NOMO-1 treated with DMSO at 0.1 percent for 48 hours (cell line): ENCODE data around the gene ACOT2.
"Not testable (repeated sequence)": the region's sequence is repeated elsewhere in the genome, so short reads cannot be mapped to it uniquely, and the experiment has no call there.

Source experiments
- DNase-seq: peaks from one replicate; lab custom pipeline; 2025; ENCODE audit not compliant: unreplicated experiment; lab: John Stamatoyannopoulos, UW

ACOT2 gene

DNA sequence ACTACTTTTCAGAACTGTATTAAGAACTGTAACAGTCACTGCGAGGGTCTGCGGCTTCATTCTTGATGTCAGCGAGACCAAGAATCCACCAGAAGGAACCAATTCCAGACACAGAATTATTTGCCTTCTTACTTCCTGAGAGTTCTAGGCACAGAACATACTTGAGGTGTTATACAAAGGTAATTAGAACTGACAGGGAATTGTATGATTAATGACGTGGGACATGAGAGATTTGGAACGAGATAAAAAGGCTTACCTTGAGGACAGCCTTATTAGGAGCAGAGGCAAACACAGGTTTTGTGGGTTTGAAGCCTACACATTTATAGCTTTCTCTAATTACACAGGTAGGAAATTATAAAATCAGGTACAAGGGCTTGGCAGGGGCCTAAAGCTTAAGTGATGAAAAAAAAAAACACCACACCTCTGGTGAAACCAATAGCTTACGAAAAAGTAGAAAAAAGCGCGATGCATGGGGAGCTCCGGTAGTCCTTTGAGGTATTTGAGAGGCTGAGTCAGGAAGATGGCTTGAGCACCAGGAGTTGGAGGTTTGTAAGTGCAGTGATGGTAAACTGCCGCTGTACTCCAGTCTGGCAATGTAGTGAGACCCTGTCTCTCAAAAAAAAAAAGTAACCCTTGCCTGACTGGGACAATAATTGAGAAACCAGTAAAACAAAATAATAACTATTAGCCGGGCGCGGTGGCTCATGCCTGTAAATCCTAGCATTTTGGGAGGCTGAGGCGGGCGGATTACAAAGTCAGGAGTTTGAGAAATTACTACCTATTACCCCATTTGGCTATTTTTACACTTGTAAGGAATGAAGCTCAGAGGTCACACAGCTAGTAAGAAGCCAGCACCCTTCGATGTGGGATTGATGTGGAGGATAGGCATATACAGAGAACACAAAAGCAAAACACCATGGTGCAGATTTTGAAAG, 795 bp upstream of the ACOT2 start:
- no peak for DNase-seq

DNA sequence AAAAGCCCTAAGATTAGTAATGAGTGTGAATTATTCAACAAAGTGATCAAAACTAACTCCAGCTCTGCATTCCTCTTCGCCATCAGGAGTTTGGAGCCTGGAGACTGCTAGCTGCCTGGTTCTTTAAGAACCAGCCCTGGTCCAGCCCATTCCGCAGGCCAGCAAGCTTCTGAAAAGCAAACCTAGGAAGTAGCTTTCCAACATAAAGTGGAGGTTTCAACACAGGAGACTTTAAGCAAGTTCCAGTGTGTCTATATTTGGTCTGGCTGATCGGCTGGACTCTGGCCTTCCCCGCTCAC, 178 bp upstream of the ACOT2 start:
- not testable (repeated sequence) for DNase-seq

DNA sequence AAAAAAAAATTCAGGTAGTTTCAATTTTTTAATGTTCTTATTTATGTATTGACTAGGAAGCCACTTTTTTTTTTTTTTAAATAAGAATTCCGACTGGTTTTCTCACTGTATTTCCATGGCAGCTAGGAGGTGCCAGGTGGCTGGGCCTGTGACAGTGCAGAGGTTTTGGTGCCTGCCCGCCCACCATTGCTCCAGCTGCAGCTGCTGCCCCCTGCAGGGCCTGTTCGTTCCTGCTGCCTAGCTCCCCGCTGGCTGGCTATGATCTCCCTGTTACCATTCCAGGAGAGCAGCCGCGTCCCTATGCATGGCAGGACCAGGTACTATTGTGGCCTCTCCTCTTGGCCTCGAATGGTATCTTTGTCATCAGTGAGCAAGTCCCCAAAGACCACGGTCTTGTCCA, 1.9 kb downstream of the ACOT2 start:
- peak; percentile 5 for DNase-seq

DNA sequence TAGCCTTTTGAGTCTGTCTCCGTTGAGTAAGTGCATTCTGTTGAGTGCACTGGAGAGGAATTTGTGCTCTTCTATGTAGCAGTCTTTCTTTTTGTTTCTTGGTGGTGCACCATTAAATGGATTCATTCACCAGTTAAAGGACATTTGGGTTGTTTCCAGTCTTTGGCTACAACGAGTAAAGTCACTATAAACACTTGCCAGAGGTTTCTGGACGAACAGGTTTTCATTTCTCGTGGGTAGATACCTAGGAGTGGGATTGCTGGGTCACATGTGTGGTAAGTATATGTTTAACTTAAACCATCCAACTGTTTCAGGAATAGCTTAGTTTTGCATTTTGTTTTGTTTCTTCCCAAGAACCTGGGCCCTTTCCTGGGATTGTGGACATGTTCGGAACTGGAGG, 4.0 kb downstream of the ACOT2 start:
- DNase-seq, result not testable (repeated sequence)

DNA sequence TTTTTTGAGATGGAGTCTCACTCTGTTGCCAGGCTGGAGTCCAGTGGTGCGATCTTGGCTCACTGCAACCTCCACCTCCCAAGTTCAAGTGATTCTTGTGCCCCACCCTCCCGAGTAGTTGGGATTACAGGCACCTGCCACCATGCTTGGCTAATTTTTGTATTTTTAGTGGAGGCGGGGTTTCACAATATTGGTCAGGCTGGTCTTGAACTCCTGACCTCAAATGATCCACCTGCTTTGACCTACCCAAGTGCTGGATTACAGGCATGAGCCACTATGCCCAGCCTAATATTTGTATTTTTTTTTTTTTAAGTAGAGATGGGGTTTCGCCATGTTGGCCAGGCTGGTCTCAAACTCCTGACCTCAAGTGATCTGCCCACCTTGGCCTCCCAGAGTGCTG, 4.7 kb downstream of the ACOT2 start:
- not testable (repeated sequence) for DNase-seq

GRCh38 chr14:73574251-73574650, 5.2 kb downstream of the ACOT2 start:
- not testable (repeated sequence) for DNase-seq

DNA sequence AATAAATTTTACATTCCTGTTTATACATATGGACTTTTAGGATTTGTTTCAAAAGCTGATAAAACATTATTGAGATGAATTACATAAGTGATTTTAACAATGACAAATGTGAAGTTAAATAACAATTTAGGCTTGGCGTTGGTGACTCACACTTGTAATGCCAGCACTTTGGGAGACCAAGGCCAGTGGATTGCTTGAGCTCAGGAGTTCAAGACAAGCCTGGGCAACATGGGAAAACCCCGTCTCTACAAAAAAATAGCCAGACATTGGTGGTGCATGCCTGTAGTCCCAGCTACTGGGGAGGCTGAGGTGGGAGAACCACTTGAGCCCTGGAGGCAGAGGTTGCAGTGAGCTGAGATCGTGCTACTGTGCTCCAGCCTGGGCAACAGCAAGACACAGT, 7.4 kb downstream of the ACOT2 start:
- DNase-seq, result no peak

- not testable (repeated sequence) for DNase-seq
Observed at GRCh38 chr14:73577214-73577613, 8.2 kb downstream of the ACOT2 start.

GRCh38 chr14:73582102-73582979, 13.3 kb downstream of the ACOT2 start:
- DNase-seq, result not testable (repeated sequence)

- no peak for DNase-seq
Observed at GRCh38 chr14:73588695-73589094, 19.7 kb downstream of the ACOT2 start.

DNA sequence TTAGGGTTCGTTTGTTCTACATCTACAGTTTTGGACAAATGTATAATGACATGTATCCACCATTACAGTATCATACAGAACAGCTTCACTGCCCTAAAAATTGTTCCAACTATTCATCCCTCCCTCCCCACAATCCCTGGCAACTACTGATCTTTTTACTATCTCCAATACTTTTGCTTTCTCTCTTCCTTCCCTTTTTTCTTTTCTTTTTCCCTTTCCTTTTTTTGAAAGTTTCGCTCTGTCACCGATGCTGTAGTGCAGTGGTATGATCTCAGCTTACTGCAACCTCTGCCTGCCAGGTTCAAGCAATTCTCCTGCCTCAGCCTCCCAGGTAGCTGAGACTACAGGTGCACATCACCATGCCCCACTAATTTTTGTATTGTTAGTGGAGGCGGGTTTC, 20.1 kb downstream of the ACOT2 start:
- DNase-seq, result no peak

GRCh38 chr14:73590673-73591004, 21.6 kb downstream of the ACOT2 start:
- not testable (repeated sequence) for DNase-seq

DNA sequence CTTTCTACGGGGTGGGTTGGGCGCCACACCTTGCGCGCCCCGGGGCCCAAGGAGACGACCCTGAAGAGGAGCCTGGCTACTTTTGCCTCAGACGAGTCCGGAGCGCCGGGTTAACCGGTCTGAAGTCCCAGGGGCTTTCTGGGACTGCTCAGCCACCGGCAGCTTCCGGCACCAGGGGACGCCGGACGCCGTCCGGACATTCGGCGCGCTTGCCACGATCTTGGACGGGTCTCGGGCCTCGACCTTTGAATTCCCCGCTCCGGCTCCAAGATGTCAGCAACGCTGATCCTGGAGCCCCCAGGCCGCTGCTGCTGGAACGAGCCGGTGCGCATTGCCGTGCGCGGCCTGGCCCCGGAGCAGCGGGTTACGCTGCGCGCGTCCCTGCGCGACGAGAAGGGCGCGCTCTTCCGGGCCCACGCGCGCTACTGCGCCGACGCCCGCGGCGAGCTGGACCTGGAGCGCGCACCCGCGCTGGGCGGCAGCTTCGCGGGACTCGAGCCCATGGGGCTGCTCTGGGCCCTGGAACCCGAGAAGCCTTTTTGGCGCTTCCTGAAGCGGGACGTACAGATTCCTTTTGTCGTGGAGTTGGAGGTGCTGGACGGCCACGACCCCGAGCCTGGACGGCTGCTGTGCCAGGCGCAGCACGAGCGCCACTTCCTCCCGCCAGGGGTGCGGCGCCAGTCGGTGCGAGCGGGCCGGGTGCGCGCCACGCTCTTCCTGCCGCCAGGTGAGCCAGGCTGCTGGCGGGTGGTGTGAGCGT, 22.9 kb downstream of the ACOT2 start, which contains the start of gene ACOT4:
Gene ACOT4 (plus strand): TSS at position 184 of the 760 bp plus-strand sequence. CDS start 87 bp downstream, at position 271.
- DNase-seq, result peak; percentile 39

DNA sequence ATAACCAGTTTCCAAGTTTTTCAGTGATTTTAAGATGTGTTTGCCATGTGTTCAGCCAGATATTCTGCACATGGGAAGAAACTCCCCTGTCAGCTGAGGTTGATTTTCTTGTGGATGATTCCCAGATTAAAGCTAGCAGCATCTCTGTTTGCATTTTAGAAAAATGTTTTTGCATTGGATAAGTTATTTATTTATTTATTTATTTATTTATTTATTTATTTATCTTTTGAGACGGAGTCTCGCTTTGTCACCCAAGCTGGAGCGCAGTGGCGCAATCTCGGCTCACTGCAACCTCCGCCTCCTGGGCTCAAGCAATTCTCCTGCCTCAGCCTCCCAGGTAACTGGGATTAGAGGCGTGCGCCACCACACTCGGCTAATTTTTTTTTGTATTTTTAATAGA, 25.5 kb downstream of the ACOT2 start:
- no peak for DNase-seq

DNA sequence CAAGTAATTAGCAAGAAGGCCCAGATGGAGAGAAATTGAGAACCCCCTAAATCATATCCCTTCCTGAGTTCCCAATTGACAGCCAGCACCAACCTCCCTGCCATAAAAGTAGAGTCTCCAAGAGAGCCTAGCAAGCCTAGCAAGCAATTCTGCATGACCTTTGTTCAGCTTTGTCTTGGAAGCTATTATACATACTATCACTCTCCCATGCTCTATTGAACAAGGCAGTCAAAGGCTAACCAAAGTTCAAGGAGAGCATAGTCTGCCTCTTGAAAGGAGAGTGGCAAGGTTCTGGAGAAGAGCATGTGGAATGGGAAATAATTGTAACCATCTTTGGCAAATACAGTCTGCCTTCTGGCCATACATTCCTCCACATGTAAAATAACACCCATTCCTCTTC, 30.5 kb downstream of the ACOT2 start:
- no peak for DNase-seq

DNA sequence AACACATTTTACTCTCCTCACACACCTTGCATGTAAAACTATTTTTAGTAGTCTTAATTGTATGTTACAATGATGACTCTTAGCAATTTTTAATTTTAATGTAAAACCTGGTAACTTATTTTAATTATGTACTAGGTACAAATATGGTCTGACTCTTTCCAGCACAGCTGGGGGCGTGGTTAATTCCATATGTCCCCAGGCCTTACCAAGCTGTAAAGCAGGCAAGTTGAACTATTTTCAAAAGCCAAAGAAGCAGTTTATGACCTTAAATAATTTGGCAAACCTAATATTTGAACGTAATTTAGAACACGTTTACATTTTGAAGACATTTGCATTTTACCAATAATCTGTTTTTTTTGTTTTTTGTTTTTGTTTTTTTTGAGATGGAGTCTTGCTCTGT, 34.0 kb downstream of the ACOT2 start:
- no peak for DNase-seq

GRCh38 chr14:73606271-73606670, 37.3 kb downstream of the ACOT2 start:
- DNase-seq, result no peak

- DNase-seq, result no peak
Observed at GRCh38 chr14:73607241-73607640, 38.2 kb downstream of the ACOT2 start.

DNA sequence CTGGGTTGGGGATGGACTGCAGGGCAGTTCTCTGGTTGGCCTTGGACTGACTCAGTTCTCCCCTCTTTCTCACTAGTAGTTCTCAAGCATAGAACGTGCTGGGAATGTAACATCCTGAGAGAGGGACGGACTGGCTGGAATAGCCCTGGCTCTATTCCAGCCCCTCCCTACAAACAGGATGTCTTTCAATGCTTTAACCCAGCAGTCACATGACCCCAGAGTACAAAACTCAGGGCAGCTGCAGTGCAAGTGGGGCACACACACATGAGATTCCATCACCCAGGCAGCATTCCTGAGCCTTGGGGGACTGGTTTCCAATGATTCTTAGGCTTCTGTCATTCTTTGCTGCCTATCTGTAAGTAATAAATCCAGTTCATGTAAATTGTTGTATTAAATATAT, 41.7 kb downstream of the ACOT2 start:
- DNase-seq, result no peak

DNA sequence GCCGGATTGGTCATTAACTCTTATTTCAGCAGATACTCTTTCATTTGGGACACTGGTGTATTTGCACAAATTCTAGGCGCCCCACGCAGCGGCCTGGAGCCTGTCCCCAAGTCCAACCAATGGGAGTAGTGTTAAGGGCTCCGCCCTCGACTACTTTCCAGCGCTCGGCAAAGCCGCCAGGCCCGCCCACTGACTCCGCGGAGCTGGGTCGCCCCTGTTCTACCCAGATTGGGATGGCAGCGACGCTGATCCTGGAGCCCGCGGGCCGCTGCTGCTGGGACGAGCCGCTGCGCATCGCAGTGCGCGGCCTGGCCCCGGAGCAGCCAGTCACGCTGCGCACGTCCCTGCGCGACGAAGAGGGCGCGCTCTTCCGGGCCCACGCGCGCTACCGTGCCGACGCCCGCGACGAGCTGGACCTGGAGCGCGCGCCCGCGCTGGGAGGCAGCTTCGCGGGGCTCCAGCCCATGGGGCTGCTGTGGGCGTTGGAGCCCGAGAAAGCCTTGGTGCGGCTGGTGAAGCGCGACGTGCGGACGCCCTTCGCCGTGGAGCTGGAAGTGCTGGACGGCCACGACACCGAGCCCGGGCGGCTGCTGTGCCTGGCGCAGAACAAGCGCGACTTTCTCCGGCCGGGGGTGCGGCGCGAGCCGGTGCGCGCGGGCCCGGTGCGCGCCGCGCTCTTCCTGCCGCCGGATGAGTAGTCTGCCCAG, 43.5 kb downstream of the ACOT2 start, which contains the start of gene ACOT6:
Gene ACOT6 (plus strand): TSS at position 179 of the 707 bp plus-strand sequence. CDS start 55 bp downstream, at position 234.
- DNase-seq, result peak; percentile 72

- no peak for DNase-seq
Observed at GRCh38 chr14:73613046-73613383, 44.0 kb downstream of the ACOT2 start.
